NB4 (cell line): ENCODE measurements around the gene MNAT1.

Experiments used
- DNase-seq: peaks from one replicate; pipeline ENCODE4 v3.0.0; 2010; ENCODE audit warnings: low read depth
- H3K4me3 ChIP-seq: one replicate; pipeline ENCODE4 v1.5.1; 2011; ENCODE audit warnings: mild to moderate bottlenecking, low read depth, low read length, moderate library complexity
- CTCF ChIP-seq: IDR thresholded peaks from one replicate; pipeline ENCODE4 v1.5.1; 2012; ENCODE audit warnings: low read depth, low read length
- MAX ChIP-seq: IDR thresholded peaks from 2 replicates; pipeline ENCODE4 v1.6.1; 2011; ENCODE audit warnings: low read depth, low read length
- MYC ChIP-seq: IDR thresholded peaks from 2 replicates; pipeline ENCODE4 v1.6.1; 2011; ENCODE audit warnings: low read depth, low read length
- POLR2A ChIP-seq: IDR thresholded peaks from 2 replicates; pipeline ENCODE4 v1.6.1; 2011; ENCODE audit warnings: mild to moderate bottlenecking; ENCODE audit not compliant: insufficient read length; ENCODE audit errors: extremely low read depth

The MNAT1 gene

DNA sequence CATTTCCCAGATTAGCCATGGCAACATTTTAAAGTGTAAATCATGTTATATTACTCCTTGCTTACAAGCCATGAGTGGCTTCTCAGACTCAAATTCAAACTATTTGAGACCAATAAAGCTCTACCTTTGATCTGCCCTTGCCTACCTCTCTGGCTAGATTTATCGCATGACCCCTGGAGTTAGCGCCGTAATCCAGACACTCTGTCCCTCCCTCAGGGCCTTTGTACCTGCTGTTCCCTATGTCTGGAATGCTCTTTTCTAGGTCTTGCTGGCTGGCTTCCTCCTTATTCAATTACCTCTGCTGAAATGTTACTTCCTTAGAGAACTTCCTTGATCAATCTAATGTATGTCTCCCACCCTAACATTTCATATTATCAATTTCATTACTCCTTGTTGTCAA lies 26.7 kb upstream of the MNAT1 start:
- no peak for TF ChIP-seq MYC
- no peak for TF ChIP-seq CTCF
- no peak for DNase-seq
- H3K4me3 ChIP-seq: no peak overlapping the region

DNA sequence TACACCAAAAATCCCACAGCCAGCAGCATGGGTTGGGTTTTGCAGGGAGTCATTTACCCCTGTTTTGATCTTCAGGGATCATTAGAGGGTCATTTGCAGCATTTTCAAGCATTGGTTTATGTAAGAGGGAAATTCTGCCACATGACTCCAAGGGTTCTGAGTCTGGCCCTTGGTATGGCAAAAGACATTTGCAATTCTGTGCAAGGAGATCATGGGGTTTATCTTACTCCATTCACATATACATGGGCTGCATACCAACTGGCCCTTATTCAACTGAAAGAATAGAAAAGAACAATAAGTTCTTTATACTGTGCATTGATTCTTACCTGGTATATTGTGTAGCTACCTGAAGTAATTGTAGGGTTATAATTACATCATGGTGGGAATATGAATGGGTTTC lies 24.1 kb upstream of the MNAT1 start:
- H3K4me3 ChIP-seq: no peak overlapping the region
- no peak for TF ChIP-seq CTCF
- no peak for TF ChIP-seq MAX
- TF ChIP-seq POLR2A: no peak
- no peak for DNase-seq

GRCh38 chr14:60713513-60713912 lies 21.0 kb upstream of the MNAT1 start:
- TF ChIP-seq MAX (no peak), CTCF (no peak), MYC (no peak), POLR2A (no peak)
- no peak overlapping the region for H3K4me3 ChIP-seq
- DNase-seq: no peak

GRCh38 chr14:60720391-60720790 lies 14.2 kb upstream of the MNAT1 start:
- DNase-seq: no peak
- TF ChIP-seq POLR2A (no peak), MAX (no peak), CTCF (no peak)
- H3K4me3 ChIP-seq: no peak overlapping the region

- DNase-seq: no peak
- H3K4me3 ChIP-seq: no peak overlapping the region
- no peak for TF ChIP-seq MYC
- no peak for TF ChIP-seq POLR2A
- TF ChIP-seq MAX: no peak
- TF ChIP-seq CTCF: no peak
These were observed 13.6 kb upstream of the MNAT1 start for GRCh38 chr14:60720962-60721325.

- peak; percentile 61 for DNase-seq
- no peak for TF ChIP-seq MYC
- no peak for TF ChIP-seq POLR2A
- TF ChIP-seq MAX: no peak
- TF ChIP-seq CTCF: no peak
- peak overlapping the region; percentile 53 for H3K4me3 ChIP-seq
These were observed 13.0 kb upstream of the MNAT1 start for GRCh38 chr14:60721326-60722106.
